ENCODE data around the gene MYB. TPM values are rescaled to one million over a fixed set of nuclear protein-coding genes. Genes with fewer than 3 reads are reported as not detected.

The MYB gene
- total RNA-seq, 2 donors from 2014 or later = 5.3 to 5.4 TPM

DNA sequence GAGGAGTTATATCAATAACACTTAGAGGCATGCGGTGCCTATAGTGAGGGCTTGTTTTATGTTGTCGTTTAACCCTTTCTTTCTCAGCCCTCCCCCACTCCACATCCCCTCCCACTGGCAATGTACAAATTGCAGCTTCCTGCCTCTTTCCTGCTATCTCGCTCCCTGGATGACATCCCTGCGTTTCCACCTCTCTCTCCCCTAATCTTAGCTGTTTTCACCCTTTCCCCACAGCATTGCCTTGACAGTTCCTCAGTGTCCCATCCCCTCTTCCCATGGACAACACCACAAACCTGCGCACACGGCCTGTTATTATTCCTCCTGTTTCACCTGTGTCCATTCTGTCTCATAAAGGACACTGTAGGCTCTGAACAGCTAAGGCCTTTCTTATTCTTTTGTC lies 34.5 kb downstream of the MYB start:
- no peak overlapping the region for H3K4me3 Mint-ChIP-seq
- no peaks in the 10 kb centered on the region for H3K36me3 ChIP-seq (ENCODE audit: control insufficient read depth, insufficient read depth, low read length)

GRCh38 chr6:135217663-135218062 lies 36.6 kb downstream of the MYB start:
- H3K27me3 Mint-ChIP-seq (ENCODE audit: insufficient read depth) = no peaks in the 10 kb centered on the region
- no peak for TF ChIP-seq CTCF (conservative IDR thresholded peaks at IDR 0.05)
- H3K27ac Mint-ChIP-seq = no peak overlapping the region
- no peak overlapping the region for H3K27ac ChIP-seq (ENCODE audit: low read depth, low read length)
- no peak for DNase-seq
- WGBS, 2 experiments (ENCODE audit: insufficient coverage in 1 of 2, insufficient read length in 1 of 2) = 95% methylated on average over 6 of the region's 6 CpGs
- H3K9me3 Mint-ChIP-seq = no peaks in the 10 kb centered on the region
- H3K9me3 ChIP-seq (ENCODE audit: control insufficient read depth, low read length) = no peaks in the 10 kb centered on the region
- H3K36me3 ChIP-seq (ENCODE audit: control insufficient read depth, insufficient read depth, low read length) = no peaks in the 10 kb centered on the region
- no peak overlapping the region for H3K4me3 Mint-ChIP-seq
- peaks cover 10% of the 10 kb centered on the region for H3K36me3 Mint-ChIP-seq (ENCODE audit: low read depth)
- H3K4me1 Mint-ChIP-seq = peaks cover 8% of the 10 kb centered on the region
- H3K4me1 ChIP-seq (ENCODE audit: control insufficient read depth, insufficient read depth, low read length) = no peaks in the 10 kb centered on the region
- no peaks in the 10 kb centered on the region for H3K27me3 ChIP-seq (ENCODE audit: control insufficient read depth, insufficient read depth, low read length, poor library complexity, severe bottlenecking)
- H3K9ac ChIP-seq (ENCODE audit: extremely low read depth, low read length, poor library complexity, severe bottlenecking) = no peak overlapping the region
- H3K4me3 ChIP-seq (ENCODE audit: low read length) = no peak overlapping the region

More for the DNA sequence above, 34.5 kb downstream of the MYB start:
- Histone ChIP-seq H3K9me3 (ENCODE audit: control insufficient read depth, low read length) (no peaks in the 10 kb centered on the region), H3K4me3 (ENCODE audit: low read length) (no peak overlapping the region), H3K9ac (ENCODE audit: extremely low read depth, low read length, poor library complexity, severe bottlenecking) (no peak overlapping the region), H3K27ac (ENCODE audit: low read depth, low read length) (no peak overlapping the region), H3K27me3 (ENCODE audit: control insufficient read depth, insufficient read depth, low read length, poor library complexity, severe bottlenecking) (no peaks in the 10 kb centered on the region), H3K4me1 (ENCODE audit: control insufficient read depth, insufficient read depth, low read length) (no peaks in the 10 kb centered on the region)
- DNase-seq = no peak
- H3K36me3 Mint-ChIP-seq (ENCODE audit: low read depth) = peaks cover 13% of the 10 kb centered on the region
- 86 to 88% methylated on average over 3 to 6 of the region's 6 CpGs for WGBS, 2 experiments (ENCODE audit: insufficient coverage in 1 of 2, insufficient read length in 1 of 2)
- no peak for TF ChIP-seq CTCF (conservative IDR thresholded peaks at IDR 0.05)
- no peaks in the 10 kb centered on the region for H3K27me3 Mint-ChIP-seq (ENCODE audit: insufficient read depth)
- H3K4me1 Mint-ChIP-seq = peaks cover 13% of the 10 kb centered on the region
- peak overlapping the region; percentile 9 for H3K27ac Mint-ChIP-seq
- no peaks in the 10 kb centered on the region for H3K9me3 Mint-ChIP-seq

DNA sequence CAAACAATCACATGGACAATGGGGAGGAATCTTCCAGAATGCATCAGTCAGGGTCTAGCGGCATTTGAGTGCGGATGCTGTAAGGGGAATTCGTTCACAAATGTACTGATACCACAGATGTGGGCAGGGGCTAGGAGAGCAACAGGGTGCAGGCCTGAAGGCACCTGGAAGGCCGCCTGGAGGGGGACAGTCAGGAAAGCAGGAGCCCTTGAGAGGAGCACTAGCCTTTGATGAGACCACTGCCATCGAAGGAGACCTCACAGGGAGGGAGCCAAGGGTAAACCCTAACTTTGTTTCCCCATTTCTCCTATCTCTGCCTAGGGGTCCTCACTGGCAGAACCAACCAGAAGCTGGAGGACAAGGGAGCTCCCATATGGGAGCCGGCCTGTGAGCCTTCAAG lies 38.2 kb downstream of the MYB start:
- 93 to 100% methylated on average over 4 to 6 of the region's 6 CpGs for WGBS, 2 experiments (ENCODE audit: insufficient coverage in 1 of 2, insufficient read length in 1 of 2)
- Mint-ChIP-seq H3K27me3 (ENCODE audit: insufficient read depth) (no peaks in the 10 kb centered on the region), H3K4me3 (no peak overlapping the region), H3K27ac (no peak overlapping the region), H3K36me3 (ENCODE audit: low read depth) (peaks cover 10% of the 10 kb centered on the region), H3K9me3 (no peaks in the 10 kb centered on the region), H3K4me1 (peaks cover 8% of the 10 kb centered on the region)
- Histone ChIP-seq H3K4me3 (ENCODE audit: low read length) (no peak overlapping the region), H3K27me3 (ENCODE audit: control insufficient read depth, insufficient read depth, low read length, poor library complexity, severe bottlenecking) (no peaks in the 10 kb centered on the region), H3K27ac (ENCODE audit: low read depth, low read length) (no peak overlapping the region), H3K36me3 (ENCODE audit: control insufficient read depth, insufficient read depth, low read length) (no peaks in the 10 kb centered on the region), H3K9ac (ENCODE audit: extremely low read depth, low read length, poor library complexity, severe bottlenecking) (no peak overlapping the region), H3K4me1 (ENCODE audit: control insufficient read depth, insufficient read depth, low read length) (no peaks in the 10 kb centered on the region), H3K9me3 (ENCODE audit: control insufficient read depth, low read length) (no peaks in the 10 kb centered on the region)
- DNase-seq = no peak
- TF ChIP-seq CTCF (conservative IDR thresholded peaks at IDR 0.05) = no peak

Data from endodermal cell (in vitro differentiated cells).